Fibroblast of skin of right biceps (primary cell): Measurements from ENCODE around the gene PRRC2B.
A peak's percentile ranks its signal among the peaks of the same experiment; 100 is the strongest.

Experiments used
- DNase-seq: peaks from one replicate; pipeline ENCODE4 v3.0.0-alpha.2; 2013

The PRRC2B gene

DNA sequence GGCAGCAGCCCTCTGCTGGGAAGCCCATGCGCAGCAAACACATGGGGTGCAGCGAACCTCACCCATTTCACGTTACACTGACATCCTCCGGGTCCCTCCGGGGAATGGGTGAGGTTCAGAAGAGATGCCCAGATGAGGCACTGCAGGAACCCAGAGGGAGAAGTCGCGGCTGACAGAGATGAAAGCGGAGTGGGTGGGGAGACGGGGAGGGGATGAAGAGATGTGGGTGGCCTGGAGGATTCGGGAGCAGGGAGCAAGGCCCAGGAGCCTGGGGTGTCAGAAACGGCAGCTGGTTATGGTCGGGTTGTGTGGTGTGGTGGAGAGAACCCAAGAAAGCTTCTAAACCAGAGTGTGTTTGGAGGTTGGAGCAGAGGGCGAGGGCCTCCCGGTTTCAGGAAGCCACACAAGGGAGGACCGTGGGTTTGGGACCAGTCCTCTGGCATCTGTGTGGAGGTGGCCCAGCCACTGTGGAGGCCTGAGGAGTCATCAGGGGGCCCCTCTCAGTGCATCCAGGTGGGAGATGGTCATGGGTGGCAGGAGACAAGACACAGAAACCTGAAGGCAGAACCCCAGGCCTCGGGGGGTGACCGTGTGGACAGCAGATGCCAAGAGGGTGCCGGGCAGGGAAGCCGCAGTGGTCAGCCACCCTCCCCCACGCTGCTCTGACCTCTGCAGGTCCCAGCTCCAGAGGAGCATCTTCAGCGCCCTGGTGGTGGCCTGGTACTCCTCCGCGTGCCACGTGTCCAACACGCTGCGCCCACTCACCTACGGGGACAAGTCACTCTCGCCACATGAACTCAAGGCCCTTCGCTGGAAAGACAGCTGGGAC, 128.6 kb downstream of the PRRC2B start:
- DNase-seq, result no peak

DNA sequence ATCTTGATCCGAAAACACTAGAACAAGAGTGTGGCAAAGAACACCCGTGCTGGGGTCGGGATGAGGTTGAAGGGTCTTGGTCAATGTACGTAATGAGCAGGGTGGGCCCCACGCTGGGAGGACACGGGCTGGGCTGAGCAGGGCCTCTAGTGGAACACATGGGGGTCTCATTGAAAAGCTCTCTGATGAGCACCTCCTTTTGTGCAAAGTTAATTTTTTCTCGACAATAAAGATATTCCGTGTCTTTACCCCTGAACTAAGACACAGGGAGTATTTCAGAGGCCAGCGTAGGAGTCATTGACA, 129.2 kb downstream of the PRRC2B start:
- no peak for DNase-seq

DNA sequence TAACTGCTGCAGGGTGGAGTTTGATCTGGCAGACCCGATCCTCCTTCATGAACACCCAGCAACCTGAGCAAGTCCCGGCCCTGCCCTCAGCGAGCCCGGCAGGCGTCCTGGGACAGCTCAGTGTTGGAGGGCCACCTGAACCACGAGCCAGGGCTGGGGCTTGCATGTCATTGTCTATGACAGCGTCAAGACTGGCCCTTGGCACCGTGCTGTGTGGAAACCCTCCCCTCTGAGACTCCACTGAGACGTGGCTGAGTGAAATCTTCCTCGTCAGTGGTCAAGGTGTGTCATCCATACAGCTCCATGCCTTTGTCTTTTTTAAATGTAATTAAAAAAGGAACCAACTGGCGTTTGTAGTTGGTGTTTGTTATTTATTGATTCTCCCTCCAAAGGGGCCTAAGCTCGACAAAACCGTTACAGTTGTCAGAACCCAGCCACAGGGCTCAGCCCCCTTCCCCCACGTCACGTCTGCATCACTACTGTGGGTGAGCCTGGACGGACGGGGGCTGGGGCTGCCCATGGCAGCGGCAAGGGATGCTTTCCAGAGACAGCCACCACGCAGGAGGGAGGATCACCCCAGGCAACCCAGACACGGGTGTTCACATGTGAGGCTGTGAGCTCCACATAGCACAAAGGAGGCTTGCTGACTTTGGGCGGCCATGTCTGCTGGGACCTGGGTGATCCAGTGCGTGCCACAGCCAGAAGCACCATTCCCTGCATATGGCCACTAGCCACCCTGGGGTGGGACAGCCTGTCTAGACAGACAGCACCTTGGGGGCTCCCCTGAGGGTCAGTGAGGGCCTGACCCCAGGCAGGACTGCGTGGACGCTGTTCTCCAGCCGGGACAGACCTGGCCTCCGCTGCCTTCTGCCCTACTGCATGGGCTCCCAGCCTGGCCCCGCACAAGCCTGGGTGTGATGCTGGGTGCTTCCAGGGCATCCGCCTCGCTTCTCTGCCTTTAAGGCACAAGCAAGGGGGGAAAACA, 129.9 kb downstream of the PRRC2B start:
- no peak for DNase-seq

DNA sequence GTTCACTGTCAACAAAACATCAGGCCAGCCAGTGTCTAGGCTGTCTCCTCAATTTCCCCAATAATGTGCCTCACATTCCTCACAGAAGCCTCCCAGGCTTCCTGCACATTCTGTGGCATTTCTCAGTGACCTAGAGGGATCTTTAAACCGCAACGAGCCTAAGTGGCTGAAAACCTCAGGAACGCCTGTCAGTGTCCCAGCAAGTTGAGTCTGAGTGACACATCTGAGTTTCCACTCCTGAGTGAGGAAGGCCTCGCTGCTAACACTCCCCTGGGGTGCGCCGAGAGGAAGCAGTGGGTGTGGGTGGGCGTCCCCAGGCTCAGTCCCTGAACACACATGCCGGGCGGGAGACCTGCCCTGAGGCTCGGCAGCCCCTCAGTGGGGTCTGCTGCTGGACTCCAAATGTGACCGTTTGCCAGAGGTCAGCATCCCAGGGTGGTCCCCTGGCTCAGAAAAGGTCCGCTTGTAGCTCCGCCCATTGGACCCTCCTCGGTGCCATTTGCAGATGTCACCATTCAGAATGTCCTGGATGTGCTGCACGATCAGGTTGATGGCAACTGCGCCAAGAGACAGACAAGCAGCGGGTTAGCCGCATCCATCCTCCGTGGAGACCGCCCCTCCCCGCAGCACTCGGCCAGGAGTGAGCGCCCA, 130.9 kb downstream of the PRRC2B start:
- peak; percentile 58 for DNase-seq

DNA sequence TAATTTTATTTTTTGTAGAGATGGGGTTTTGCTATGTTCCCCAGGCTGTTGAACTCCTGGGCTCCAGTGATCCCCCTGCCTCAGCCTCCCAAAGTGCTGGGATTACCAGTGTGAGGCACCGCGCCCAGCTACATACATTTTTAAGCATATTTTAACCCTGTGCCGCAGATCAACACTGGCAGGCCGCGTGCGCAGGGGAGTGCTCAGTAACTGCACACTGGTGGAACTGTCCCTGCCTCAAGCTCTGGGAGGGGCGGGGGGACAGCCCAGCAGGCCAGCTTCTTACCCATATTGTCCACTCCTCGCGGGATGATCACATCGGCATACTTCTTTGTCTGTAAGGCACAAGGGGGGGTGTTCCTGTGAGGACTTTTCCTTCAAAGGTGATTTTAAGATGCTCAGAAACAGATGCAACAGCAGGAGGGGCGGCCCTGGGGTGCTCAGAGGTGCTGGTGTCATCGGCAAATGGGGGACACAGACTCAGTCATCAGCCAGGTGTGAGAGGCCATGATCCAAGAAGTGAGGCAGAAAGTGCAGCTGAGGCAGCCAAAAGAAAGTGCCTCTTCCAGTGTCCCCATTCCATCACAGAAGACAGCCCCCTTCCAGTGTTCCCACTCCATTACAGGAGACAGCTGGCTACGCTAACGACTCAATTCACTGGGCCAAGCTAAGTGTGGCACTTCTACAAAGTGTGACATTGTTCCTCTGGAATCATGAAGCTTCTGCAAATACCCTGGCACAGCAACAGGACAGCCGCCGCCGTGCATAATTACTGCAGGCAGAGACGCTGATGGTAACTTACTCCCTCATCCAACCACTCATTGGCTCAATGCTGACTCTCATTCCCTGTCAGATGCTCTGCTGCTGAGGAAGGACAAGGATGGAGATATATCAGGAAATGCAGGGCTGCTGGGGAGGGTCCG, 132.0 kb downstream of the PRRC2B start:
- no peak for DNase-seq

DNA sequence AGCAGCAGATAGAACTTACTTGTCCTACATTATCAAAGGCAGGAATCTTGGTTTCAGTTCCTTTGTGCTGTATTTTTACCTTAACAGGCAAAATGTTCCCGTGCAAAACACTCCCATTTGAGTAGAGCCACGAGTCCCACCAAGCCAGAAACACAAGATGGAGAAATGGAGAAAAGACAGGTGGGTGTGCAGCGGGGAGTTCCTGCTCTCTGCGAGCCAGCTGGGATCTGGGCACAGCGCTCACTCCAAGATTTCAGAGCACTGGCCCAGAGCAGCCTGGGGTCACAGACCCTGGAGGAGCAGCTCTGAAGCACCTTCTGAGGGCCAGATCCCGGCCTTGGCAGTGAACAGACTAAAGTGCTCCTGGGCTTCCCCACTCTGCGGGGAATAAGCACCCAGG, 134.3 kb downstream of the PRRC2B start:
- DNase-seq, result no peak

DNA sequence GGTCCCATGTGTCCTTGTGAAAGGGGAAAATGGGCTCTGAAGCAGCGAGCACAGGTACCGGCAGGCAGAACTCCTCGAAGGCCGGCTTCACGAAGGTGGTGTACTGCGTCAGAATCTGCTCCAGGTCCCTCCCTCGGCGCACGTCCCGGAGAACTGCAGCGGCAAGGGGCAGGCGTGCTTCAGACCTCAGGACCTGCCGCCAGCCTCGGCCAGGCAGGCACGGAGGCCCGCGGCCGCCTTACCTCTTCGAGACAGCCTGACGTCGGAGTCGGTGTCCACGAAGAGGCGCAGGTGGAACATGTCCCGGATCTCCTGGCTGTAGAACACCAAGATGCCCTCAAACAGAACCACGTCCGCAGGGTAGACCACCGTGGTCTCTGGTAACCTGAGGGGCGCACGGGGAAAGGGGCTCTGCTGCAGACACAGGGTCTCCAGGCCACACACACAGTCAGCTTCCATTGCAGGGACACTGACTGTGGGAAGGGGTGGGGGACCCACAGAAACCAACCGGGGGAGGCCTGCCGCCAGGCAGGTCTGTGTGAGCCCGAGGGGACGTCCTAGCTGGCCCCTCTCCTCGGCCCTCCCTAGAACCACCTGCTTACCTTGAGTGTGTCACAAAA, 135.1 kb downstream of the PRRC2B start:
- no peak for DNase-seq

DNA sequence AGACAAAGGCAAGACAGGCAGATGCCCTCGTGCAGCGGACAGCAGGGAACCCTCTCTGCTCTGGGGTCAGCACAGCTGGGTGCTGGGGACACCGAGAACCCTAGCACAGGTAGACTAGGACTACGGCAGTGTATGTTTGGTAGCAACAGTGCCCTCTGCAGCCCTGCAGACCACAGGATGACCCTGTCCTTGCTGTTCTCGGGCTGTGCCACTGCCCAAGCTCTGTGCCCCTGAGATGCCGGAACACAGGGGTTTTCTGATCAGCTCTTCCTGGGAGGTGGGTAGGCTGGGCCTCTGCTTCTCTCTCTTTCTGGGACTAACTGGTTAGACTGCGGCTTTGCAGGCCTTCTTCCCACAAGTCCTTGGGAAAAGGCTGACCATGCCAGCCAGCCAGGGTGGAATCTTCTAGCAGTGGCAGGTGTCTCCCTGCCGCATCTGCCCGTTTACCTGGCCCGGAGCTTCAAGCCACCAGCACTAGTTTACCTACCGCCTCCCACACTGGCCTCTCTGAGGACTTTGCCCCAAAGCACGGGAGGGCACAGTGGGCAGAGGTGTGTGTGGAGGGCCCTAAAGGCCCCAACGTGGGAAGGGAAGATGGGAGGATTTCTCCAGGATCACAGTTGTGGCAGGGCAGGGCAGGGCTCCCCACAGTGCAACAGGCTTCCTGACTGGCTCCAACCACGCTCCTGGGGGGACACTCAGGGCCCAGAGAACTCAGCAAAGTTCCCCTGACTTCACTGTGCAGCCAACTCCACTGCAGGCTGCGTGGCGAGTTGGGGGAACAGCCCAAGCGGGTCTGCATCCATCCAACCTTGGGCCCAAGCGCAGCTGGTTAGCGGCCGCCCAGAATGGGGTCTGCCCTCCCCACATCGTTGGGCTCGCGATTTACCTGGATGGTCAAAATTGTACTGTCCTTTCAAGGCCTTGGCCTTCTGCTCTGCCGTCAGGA, 136.0 kb downstream of the PRRC2B start:
- no peak for DNase-seq

DNA sequence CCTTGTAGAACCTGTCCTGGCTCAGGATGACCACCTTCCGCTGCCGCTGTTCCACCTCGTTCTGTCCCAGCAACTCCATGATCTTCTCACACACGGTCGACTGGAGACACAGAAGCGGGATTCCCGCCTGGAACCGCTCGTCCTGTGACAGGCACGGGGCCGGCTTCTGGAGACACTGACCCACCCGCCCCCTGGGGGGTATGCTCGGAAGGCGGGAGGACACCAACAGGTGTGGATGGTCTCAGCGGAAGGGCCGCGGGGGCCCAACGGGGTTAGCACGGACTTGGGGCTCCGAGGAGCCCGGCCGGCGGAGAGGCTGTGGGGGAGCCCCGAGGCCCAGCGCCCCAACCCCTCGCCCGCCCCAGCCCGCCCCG, 136.6 kb downstream of the PRRC2B start:
- peak; percentile 30 for DNase-seq

DNA sequence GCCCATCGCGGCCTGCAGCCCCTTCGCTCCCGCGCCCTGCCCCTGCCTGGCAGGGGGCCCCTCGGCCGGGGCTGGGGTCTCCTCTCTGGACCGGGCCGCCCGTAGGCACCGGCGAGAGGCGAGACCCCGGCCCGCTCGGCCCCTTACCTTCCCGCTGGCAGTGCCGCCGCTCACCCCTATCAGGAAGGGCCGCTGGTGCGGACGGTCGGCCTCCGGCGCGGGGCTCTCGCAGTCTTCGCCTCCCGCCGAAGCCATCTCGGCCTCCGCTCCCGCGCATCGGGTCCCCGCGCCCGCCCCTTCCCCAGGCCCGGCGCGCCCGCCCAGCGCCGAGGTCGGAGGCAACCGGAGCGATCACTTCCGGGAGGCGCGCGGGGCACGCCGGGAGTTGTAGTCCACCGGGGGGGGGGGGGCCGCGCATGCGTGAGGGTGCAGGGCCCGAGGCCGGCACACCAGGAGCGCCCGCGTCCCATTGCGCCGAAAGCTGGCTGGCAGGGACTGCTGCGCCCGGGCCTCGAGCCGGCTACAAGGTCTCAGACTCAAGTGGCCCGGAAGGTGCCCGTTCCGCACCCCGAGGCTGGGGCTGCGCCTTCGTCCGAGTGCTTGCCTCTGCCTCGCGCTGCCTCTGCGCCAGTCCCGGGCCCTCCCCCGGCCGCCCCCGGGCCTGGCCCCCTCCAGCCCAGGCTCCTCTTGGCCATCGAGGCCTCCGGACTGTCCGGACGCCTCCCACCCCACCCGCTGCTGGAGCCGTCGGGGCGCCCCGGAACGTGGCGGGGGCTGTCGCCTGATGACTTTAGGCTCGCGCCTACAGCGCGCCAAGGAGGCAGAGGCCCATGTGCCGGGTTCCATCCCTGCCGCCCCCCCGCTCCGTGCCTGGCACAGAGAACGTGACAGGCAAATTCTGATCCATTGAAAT, 137.3 kb downstream of the PRRC2B start, which contains the start of gene UCK1:
Gene UCK1 (minus strand): TSS at position 344 of the 913 bp plus-strand sequence. CDS start 89 bp downstream, at position 255.
- DNase-seq, result peak; percentile 81

DNA sequence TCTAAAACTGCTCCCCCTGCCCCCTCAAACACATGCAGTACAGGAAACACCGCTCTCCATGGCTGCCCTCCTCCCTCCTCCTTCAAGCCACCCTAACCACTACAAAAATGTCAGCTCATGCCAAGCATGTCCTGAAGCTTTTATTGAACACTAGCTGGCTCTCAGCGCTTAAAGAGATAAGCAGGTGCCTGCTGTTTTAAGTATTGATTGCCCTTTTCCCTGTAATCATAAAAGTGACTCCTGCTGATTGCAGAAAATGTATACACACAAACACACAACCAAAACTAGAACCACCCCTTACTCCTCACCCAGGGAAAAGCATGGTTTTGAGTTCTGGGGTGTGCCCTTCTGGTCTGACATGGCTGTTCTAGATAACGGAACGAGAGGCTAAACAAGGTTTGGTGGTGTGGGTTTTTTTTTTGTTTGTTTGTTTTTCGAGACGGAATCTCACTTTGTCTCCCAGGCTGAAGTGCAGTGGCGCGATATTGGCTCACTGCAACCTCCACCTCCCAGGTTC, 140.9 kb downstream of the PRRC2B start:
- DNase-seq, result no peak

DNA sequence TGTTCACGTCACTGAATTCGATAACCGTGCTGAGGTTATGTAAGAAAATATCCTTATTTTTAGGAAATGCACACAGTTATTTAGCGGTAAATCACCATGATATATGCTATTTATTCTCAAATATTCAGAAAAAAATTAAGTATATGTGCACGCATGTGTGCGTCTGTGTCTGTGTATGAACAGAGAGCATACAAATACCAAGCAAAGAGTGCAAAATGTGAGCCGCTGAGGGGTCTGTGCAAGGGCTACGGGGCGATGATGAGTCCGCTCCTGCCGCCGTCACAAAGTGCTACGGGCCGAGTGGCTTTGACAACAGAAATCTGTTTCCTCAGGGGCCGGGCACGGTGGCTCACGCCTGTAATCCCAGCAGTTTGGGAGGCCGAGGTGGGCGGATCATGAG, 144.1 kb downstream of the PRRC2B start:
- DNase-seq, result no peak

DNA sequence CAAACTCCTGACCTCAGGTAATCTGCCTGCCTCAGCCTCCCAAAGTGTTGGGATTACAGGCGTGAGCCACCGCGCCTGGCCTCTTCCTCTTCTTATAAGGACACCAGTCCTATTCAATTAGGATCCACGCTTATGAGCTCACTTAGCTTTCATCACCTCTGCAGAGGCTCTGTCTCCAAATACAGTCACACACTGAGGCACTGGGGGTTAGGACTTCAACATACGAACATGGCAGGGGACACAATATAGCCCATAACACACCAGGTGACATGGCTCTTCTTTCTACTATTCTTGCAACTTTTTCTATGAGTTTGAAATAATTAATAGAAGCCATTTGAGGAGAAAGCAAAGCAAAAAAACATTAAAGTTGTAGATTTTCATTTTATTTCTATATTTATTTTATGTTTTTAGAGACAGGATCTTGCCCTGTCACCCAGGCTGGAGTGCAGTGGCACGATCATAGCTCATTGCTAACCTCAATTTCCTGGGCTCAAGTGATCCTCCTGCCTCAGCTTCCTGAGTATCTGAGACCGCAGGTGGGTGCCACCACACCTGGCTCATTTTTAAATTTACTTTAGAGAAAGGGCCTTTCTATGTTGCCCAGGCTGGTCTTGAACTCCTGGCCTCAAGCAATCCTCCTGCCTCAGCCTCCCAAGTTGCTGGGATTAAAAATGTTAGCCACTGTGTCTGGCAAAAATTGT, 145.5 kb downstream of the PRRC2B start:
- no peak for DNase-seq

DNA sequence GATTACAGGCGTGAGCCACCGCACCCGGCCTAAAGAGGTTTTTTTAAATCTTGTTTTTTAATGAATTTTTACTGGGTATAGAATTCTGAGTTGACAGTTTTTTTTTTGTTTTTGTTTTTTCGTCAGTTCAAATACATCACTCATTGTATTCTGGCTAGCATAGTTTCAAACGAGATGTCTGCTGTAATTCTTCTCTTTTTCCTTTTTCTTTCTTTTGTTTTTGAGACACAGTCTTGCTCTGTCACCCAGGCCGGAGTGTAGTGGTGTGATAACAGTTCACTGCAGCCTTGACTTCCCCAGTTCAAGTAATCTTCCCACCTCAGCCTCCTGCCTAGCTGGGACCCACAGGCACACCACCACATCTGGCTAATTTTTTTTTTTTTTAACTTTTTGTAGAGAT, 149.3 kb downstream of the PRRC2B start:
- DNase-seq, result no peak

DNA sequence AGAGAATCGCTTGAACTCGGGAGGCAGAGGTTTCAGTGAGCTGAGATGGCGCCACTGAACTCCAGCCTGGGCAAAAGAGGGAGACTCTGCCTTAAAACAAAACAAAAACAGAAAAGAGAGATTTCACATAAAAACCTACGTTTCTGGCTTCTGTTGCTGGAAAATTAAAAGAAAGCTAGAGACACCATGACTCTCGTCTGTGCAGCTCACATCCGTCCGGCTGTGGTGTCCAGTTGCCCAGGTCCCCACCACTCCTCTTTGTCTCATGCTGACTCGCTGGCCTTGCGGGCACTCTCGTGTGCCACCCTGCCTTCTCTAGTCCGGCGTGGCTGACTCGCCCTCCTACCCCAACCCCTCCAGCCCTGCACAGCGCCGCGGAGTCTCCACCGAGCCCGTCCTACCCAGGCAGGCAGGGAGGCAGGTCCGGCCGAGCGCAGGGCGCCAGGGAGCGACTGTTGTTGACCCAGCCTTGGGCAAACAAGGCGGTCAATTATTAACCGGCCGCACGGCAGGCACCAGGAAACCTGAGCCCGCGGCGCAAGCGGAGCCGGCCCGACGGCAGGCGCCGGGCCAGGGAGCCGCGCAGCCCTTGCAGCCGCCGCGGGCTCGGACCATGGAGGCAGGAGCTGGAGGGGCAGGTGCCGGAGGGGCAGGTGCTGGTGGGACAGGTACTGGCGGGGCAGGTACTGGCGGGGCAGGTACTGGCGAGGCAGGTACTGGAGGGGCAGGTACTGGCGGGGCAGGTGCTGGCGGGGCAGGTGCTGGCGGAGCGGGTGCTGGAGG, 151.3 kb downstream of the PRRC2B start, which contains the start of gene PRRT1B:
Gene PRRT1B (plus strand): TSS at position 521 of the 783 bp plus-strand sequence. CDS start 93 bp downstream, at position 614.
- DNase-seq, result no peak

DNA sequence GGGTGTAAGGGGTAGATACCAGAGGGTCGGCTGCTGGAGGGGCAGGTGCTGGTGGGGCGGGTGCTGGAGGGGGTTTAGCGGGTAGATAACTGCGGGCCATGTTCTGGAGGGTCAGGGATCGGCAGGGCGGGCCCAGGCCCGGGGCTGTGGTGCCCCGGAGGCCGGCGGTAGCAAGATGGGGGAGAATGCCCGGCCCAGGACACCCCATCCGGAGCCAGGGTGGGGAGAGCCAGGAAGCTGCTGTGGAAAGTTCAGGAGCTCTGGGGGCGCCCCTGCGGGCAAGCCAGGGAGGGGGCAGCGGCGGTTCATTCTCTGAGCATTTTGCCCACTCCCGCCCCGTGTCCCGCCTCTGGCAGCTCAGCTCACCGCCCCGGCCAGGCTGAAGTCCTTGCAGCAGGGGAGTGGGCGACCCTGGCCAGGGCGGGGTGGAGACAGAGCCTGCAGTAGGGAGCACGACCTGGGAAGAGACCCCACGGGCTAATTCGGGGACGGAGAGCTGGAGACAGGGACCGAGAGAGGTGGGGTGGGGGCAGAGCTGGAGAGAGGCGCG, 152.0 kb downstream of the PRRC2B start:
- DNase-seq, result no peak
